ENCODE measurements around the gene IGF1R.

Gene IGF1R

DNA sequence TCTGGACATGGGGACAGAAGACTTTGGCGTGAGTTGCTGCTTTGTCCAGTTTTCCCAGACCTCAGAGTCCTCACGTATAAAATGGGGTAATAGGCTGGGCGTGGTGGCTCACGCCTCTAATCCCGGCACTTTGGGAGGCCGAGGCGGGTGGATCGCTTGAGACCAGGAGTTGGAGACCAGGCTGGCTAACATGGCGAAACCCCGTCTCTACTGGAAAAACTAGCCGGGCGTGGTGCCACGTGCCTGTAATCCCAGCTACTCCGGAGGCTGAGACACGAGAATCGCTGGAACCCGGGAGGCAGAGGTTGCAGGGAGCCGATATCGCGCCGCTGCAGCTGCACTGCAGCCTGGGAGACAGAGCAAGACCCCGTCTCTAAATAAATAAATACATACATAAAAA lies 22.7 kb upstream of the IGF1R start:
- TF ChIP-seq, protein P1, sequence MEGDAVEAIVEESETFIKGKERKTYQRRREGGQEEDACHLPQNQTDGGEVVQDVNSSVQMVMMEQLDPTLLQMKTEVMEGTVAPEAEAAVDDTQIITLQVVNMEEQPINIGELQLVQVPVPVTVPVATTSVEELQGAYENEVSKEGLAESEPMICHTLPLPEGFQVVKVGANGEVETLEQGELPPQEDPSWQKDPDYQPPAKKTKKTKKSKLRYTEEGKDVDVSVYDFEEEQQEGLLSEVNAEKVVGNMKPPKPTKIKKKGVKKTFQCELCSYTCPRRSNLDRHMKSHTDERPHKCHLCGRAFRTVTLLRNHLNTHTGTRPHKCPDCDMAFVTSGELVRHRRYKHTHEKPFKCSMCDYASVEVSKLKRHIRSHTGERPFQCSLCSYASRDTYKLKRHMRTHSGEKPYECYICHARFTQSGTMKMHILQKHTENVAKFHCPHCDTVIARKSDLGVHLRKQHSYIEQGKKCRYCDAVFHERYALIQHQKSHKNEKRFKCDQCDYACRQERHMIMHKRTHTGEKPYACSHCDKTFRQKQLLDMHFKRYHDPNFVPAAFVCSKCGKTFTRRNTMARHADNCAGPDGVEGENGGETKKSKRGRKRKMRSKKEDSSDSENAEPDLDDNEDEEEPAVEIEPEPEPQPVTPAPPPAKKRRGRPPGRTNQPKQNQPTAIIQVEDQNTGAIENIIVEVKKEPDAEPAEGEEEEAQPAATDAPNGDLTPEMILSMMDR (IDR thresholded peaks at IDR 0.05; ENCODE audit: low read depth, low read length, missing control alignments) = no peak
- DNase-seq (ENCODE audit: low read depth) = no peak
- no peak overlapping the region for H3K4me3 ChIP-seq (ENCODE audit: low read depth, low read length)

DNA sequence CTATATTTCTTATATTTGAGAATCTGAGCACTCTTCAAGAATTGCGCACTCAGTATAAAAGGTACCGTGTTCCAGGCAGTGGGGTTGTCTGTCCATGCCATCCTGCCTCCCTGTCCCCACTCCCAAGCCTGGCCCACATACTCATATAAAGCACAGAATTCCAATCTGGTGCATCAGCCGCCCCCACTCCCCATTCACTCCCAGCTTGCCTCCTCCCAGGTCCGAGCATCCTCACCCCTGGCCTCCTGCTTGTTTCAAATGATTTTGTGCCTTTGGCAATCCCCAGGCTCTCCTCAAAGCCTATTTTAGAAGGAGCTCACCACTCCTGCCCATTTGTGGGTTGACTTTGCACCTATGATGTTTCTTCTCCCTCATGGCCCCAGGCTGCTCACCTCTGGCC lies 22.2 kb upstream of the IGF1R start:
- TF ChIP-seq, protein P1 (IDR thresholded peaks at IDR 0.05; ENCODE audit: low read depth, low read length, missing control alignments) = no peak
- no peak overlapping the region for H3K4me3 ChIP-seq (ENCODE audit: low read depth, low read length)
- DNase-seq (ENCODE audit: low read depth) = no peak

GRCh38 chr15:98628216-98628615 lies 20.1 kb upstream of the IGF1R start:
- no peak for DNase-seq (ENCODE audit: low read depth)
- TF ChIP-seq, protein P1 (IDR thresholded peaks at IDR 0.05; ENCODE audit: low read depth, low read length, missing control alignments) = no peak
- H3K4me3 ChIP-seq (ENCODE audit: low read depth, low read length) = no peak overlapping the region

GRCh38 chr15:98635848-98636247 lies 12.5 kb upstream of the IGF1R start:
- no peak overlapping the region for H3K4me3 ChIP-seq (ENCODE audit: low read depth, low read length)
- TF ChIP-seq, protein P1 (IDR thresholded peaks at IDR 0.05; ENCODE audit: low read depth, low read length, missing control alignments) = no peak
- no peak for DNase-seq (ENCODE audit: low read depth)

GRCh38 chr15:98643115-98643514 lies 5.2 kb upstream of the IGF1R start:
- DNase-seq (ENCODE audit: low read depth) = no peak
- H3K4me3 ChIP-seq (ENCODE audit: low read depth, low read length) = no peak overlapping the region
- TF ChIP-seq, protein P1 (IDR thresholded peaks at IDR 0.05; ENCODE audit: low read depth, low read length, missing control alignments) = no peak

- TF ChIP-seq, protein P1 (IDR thresholded peaks at IDR 0.05; ENCODE audit: low read depth, low read length, missing control alignments) = no peak
- DNase-seq (ENCODE audit: low read depth) = no peak
- H3K4me3 ChIP-seq (ENCODE audit: low read depth, low read length) = no peak overlapping the region; the same call in 1 of the 2 replicates
These were observed 1.8 kb upstream of the IGF1R start for GRCh38 chr15:98646546-98647025.

GRCh38 chr15:98647026-98647773 lies 1.1 kb upstream of the IGF1R start:
- TF ChIP-seq, protein P1 (IDR thresholded peaks at IDR 0.05; ENCODE audit: low read depth, low read length, missing control alignments) = peak; percentile 54
- peak overlapping the region; percentile 65 for H3K4me3 ChIP-seq (ENCODE audit: low read depth, low read length)
- DNase-seq (ENCODE audit: low read depth) = no peak

Data from GM12864 (cell line).